ENCODE results near the gene VPS50. TPM values are rescaled to one million over a fixed set of nuclear protein-coding genes. Genes with fewer than 3 reads are reported as not detected.

Gene VPS50
- total RNA-seq, 1 experiment from 2014 or later, result 13.6 TPM

- H4K91ac ChIP-seq (ENCODE audit: insufficient read length, low read depth, low read length), result no peak overlapping the region
- no peak overlapping the region for H4K5ac ChIP-seq (ENCODE audit: insufficient read length, low read depth, low read length)
- no peaks in the 10 kb centered on the region for H3K4me1 ChIP-seq (ENCODE audit: insufficient read depth, low read length)
- H3K27ac ChIP-seq (ENCODE audit: insufficient read length, low read depth, low read length), result no peak overlapping the region
- H4K8ac ChIP-seq (replicated peaks; ENCODE audit: insufficient read length, low read depth, low read length), result no peak overlapping the region
- H3K4ac ChIP-seq (ENCODE audit: low read depth, low read length), result no peak overlapping the region
- H4K20me1 ChIP-seq (ENCODE audit: control insufficient read depth, insufficient read depth, insufficient read length), result no peaks in the 10 kb centered on the region
- Mint-ChIP-seq H3K9me3 (no peaks in the 10 kb centered on the region), H3K36me3 (ENCODE audit: insufficient read depth in 1 of 3, low read depth in 3 of 3) (no peaks in the 10 kb centered on the region), H3K4me3 (no peak overlapping the region), H3K27ac (no peak overlapping the region), H3K4me1 (peaks cover 6 to 7% of the 10 kb centered on the region in 2 experiments), H3K27me3 (ENCODE audit: low read depth) (no peaks in the 10 kb centered on the region)
- no peak overlapping the region for H3K23ac ChIP-seq (ENCODE audit: insufficient read length, low read depth, low read length)
- no peaks in the 10 kb centered on the region for H3K23me2 ChIP-seq (ENCODE audit: insufficient read length, low read depth, low read length, poor library complexity, severe bottlenecking)
- WGBS (ENCODE audit: extremely low coverage, insufficient read length, low lambda C conversion rate), result no CpG with 5 or more reads among the region's 2 CpGs
- no peak for TF ChIP-seq CTCF (conservative IDR thresholded peaks at IDR 0.05)
- no peak overlapping the region for H2BK12ac ChIP-seq (ENCODE audit: insufficient read length, low read depth, low read length)
- H3K18ac ChIP-seq (ENCODE audit: insufficient read length, low read depth, low read length), result no peak overlapping the region
- no peak overlapping the region for H2BK20ac ChIP-seq (ENCODE audit: low read depth, low read length, poor library complexity, severe bottlenecking)
- DNase-seq, result no peak
- no peaks in the 10 kb centered on the region for H3K79me2 ChIP-seq (ENCODE audit: insufficient read depth, low read length)
- H2AFZ ChIP-seq (ENCODE audit: low read length), result no peak overlapping the region
- no peak overlapping the region for H2BK5ac ChIP-seq (ENCODE audit: insufficient read length, low read length)
- no peak overlapping the region for H3T11ph ChIP-seq (ENCODE audit: low read length)
- no peak overlapping the region for H3K56ac ChIP-seq (ENCODE audit: insufficient read length, low read depth, low read length)
- H3K9ac ChIP-seq (ENCODE audit: extremely low read depth, insufficient read length, low read length), result no peak overlapping the region
- no peaks in the 10 kb centered on the region for H3K27me3 ChIP-seq (ENCODE audit: insufficient read depth, low read length)
- H2AK5ac ChIP-seq (ENCODE audit: insufficient read length, low read length), result no peak overlapping the region
- no peaks in the 10 kb centered on the region for H3K9me3 ChIP-seq (ENCODE audit: control insufficient read depth, low read depth, low read length)
- H2BK120ac ChIP-seq (ENCODE audit: low read depth, low read length, poor library complexity, severe bottlenecking), result no peak overlapping the region
- H2BK15ac ChIP-seq (ENCODE audit: low read depth, low read length), result no peak overlapping the region
- no peaks in the 10 kb centered on the region for H3K79me1 ChIP-seq (ENCODE audit: insufficient read depth, low read depth, low read length, poor library complexity, severe bottlenecking)
- H3K4me2 ChIP-seq (ENCODE audit: insufficient read depth, insufficient read length, low read length), result no peak overlapping the region
- H3K14ac ChIP-seq (ENCODE audit: insufficient read depth, low read length), result no peak overlapping the region
These were observed 100.0 kb downstream of the VPS50 start for GRCh38 chr7:93332172-93332571.
